NK-92 treated with Interleukin-12 subunit alpha and Interleukin-12 subunit beta, amount 100 ng/mL, for 24 hours (cell line): ENCODE measurements around the gene GRK2.
"Not testable (repeated sequence)": the region's sequence is repeated elsewhere in the genome, so short reads cannot be mapped to it uniquely, and the experiment has no call there.

Experiments used
- DNase-seq: peaks from one replicate; lab custom pipeline; 2025; lab: John Stamatoyannopoulos, UW

Gene GRK2

DNA sequence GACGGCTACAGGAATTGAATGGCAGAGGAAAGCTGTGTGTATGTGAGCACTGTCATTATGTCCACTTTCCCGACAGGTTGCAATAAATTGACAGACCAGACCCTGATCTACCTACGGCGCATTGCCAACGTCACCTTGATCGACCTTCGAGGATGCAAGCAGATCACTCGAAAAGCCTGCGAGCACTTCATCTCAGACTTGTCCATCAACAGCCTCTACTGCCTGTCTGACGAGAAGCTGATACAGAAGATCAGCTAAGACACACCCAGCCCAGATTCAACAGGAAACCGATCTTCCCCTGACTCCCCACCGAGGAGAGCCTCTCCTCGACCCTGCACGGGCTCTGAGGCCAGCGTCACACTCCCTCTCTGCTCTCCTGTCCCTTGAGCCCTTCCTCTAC lies 11.5 kb upstream of the GRK2 start:
- DNase-seq: no peak

DNA sequence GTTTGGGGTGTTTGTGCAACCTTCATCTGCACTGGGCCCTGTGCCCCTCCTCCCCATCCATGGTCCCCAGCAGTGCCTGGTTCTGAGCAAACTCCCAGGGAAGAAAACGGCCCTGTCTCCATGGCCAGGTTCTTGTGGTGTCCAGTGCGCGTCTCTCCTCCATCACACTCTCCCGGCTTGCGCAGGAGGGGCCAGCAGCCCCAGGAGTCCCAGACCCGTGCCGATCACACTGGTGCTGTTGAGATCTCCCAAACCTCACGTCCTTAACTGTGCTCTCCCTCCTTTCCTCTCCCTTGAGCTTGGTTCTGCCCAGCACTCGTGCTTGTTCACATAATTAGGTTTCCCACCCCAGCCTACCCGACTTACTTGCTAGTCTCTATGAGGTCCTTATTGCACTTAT lies 10.9 kb upstream of the GRK2 start:
- DNase-seq: no peak

GRCh38 chr11:67255864-67256263 lies 10.4 kb upstream of the GRK2 start:
- DNase-seq: no peak

GRCh38 chr11:67256477-67257135 lies 9.7 kb upstream of the GRK2 start:
- DNase-seq: no peak

DNA sequence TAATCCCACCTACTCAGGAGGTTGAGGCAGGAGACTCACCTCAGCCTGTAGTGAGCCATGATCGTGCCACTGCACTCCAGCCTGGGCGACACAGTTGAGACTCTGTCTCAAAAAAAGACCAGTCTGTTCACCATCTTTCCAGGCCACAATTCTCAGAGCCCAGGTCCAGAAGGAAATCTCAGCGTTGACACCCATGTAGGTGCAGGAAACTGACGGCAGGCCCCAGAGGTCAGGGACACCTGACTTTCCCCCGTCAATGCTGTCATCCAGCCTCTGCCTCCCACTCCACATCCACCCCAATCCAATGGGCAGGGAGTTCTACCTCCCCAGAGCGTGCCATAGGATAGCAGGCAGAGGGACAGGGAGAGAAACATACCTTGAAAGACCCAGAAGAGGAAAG lies 5.9 kb upstream of the GRK2 start:
- DNase-seq: no peak

DNA sequence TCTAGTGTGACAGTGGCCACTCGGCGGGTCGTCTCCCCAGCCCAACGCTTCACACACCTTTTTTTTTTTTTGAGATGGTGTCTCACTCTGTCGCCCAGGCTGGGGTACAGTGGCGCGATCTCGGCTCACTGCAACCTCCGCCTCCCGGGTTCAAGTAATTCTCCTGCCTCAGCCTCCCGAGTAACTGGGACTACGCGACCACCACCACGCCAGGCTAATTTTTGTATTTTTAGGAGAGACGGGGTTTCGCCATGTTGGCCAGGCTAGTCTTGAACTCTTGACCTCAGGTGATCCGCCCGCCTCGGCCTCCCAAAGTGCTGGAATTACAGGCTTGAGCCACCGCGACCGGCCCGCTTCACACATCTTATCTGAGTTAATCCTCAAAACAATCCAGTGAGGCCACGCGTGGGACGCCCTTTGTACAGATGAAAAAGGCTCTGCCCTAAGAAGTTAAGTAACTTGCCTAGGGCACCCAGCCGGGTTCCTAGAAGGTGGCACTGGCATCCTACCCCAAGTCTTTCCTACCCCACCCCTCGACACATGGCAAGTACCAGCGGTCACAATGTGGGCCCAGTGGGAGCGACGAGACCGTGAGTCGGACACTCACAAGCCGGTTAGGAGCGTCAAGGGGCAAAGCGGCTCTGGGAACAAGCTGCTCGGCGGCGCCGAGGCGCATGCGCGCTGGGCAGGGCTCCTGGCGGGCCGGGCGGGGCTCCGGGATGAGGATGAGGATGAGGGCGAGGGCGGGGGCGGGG lies 5.2 kb upstream of the GRK2 start:
- DNase-seq: not testable (repeated sequence)

DNA sequence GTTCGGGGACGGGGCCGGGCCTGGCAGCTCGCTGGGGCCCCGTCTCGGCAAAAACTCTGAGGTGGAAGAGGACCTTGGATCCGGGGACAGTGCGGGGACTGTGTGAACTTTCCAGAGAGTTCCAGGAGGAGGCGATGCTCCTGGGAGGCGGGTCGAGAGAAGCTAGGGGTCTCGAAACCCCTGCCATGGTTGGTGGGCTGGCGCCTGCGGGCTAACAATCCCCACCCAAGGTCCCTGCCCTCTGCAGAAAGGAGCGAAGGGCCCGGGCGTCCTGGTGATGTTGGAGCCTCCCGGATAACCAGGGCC lies 4.7 kb upstream of the GRK2 start:
- DNase-seq: no peak

- no peak for DNase-seq
These were observed 4.2 kb upstream of the GRK2 start for GRCh38 chr11:67261946-67262681.

DNA sequence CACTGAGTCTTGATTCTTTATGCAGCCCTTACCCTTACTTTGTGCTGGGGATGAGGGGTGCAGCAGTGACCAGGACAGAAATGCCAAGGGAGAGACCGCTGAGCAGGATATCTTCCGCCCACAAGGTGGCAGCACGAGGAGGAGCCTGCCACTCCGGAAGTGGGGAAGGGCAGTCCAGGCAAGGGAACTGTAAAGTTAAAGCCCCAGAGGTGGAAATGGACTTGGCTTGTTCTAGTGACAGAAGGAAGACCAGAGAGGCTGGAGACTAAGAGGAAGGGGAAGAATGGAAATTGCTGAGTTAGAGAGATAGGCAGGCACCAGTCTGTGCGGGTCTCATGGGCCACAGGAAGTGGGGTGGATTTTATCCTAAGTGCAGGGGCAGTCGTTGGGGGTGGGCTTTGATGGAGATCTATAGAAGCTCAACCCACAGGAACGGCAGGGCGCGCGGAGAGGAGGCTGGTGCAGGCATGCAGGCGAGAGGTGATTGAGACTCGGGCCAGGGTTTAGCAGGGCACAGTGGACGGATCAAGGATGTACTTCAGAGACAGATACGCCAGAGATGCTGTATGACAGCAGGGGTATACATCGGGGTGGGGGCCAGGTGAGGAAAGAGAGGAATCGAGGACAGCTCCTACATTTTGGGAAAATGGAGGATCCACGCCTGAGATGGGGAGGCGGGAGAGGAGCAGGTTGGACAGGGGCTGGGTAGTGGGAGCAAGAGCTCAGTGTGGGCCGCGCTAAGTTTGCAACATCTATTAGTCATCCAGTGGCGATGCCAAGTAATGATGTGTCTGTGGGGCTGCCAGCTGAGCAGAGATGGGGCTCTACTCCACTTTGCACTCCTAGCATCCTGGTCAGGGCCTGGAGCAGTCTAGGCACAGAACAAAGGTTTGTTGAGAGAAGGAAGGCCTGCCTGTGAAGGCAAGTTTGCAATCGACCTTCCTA lies 3.3 kb upstream of the GRK2 start:
- DNase-seq: peak; percentile 45

GRCh38 chr11:67264260-67264659 lies 2.0 kb upstream of the GRK2 start:
- no peak for DNase-seq

- no peak for DNase-seq
These were observed 1.2 kb upstream of the GRK2 start for GRCh38 chr11:67264877-67265632.

- DNase-seq: peak; percentile 59
These were observed 432 bp upstream of the GRK2 start for GRCh38 chr11:67265633-67266448.

DNA sequence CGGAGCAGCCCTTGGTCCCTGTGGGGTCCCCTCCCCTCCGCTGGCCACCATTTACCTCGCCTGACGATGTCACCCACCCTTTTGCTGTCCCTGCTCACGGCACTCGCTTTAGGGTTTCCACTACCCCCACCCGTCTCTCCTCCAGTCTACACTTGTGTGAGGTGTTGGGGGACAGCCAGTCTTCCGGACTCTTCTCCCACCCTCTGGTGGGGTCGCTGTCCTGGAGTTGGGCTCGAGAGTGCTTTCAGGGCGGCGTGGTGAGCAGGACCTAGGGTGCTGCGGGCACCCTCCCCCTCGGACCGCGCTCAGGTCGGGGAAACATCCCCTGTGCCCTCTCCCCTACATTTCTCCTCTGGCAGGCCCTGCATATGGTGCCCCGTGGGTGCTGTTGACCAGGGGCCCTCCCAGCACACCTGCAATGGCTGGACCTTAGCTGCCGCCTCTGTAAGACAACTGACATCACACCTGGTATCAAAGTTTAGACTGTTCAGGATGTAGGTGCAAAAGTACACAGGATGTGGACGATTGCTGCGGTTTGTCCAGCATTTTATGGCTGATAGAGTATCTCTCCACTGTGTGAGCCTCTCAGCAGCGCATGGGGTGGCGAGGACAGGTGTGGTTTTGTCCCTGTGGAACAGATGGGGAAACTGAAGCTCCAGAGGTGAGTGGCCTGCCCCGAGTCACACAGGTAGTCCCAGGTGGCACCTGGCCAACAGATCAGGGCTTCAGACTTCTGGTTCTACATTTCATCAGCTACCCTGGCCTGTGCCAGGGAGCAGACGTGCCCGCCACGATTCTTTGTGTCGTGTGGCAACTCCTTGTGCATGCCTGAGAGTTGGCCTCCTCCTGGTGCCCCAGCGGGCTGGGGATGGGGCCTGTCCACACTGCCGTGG lies 1.2 kb downstream of the GRK2 start:
- peak; percentile 64 for DNase-seq

DNA sequence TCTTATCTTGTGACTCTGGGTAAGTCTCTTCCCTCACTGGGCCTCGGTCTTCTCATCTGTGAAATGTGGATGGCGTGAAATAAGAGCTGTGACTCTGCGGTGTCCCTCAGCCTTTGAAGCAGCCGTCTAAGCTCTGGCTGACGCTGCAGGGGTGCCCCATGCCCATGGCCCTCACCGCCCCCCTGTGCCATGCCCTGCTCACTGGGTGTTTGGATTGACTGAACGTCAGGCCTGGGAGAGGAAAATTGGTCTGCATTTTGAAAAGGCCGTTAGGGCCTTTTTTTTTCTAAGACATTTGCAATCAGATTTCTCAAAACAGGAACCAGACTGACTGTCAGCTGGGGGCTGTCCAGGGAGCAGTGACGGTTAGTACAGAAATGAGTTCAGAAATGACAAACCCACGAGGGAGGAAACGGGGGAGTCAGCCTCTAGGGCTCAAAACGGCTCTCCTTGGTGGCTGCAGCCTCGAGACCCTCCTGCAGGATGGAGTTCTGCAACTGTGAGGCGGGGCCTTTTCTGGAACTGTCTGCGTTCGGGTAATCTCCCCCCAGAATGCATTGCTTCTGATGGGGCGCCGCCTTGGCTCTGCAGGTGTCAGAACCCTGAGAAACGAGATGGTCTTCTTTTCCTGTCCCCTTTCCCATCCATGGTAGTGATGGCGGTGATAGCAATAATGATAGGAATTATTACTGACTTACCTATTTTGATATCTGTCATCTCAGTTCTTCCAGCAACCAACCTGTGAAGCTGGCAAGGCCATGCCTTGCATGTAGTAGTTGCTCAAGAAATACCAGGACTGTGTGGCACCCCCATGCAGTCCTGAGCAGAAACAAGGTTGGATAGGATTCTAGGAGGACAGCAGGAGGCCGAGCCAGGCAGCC lies 2.0 kb downstream of the GRK2 start:
- DNase-seq: peak; percentile 64

- DNase-seq: no peak
These were observed 2.6 kb downstream of the GRK2 start for GRCh38 chr11:67268962-67269268.

DNA sequence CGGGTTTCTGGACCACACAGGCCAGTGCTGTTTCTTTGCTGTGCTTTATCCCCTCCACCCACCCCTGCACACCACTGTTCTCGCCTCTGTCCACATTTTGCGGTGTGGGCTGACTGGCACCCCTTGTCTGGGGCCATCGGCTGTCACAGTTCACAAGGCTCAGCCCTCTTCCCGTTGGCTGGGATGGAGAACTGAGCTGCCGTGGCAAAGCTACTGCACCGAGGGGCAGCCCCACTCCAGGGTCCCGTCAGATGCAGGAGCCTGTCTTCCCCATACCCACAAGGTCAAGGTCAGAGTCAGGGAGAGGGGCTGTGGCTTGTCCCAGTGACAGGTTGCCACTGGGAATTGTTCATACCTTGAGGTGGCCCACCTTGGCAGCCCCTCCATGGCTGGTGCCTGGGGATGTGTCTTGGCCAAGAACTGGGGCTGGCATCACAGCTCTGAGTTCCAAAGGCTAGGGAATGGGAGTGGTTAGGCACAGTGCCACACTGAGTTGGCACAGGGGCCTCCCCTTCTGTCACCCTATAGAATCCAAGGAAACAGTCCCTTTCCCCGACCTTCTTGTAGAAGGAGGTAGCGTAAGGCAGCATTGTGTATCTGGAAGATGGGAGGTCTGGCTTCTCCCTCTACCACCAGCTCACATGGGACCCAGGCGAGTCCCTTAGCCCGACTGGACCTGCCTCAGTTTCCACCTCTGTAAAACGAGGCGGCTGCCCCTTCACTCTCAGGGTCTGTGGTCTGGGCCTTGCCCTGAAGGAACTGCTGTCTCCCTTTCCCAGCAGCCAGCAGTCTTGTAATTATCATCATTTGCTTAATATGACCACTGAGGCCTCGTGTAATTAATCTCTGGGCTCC lies 3.4 kb downstream of the GRK2 start:
- no peak for DNase-seq
